Mucosa of descending colon (tissue), 3 donors: ENCODE measurements around the gene PDGFRB. TPM values are rescaled to one million over a fixed set of nuclear protein-coding genes. Genes with fewer than 3 reads are reported as not detected.

Experiments
- ATAC-seq: fragments of 200-7000 bp; cut with Tn5 transposase; one replicate; pipeline ENCODE4 v1.9.1; 2020; ENCODE audit warnings: mild to moderate bottlenecking, moderate library complexity
- DNase-seq, 3 donors: peaks; one replicate each; pipeline ENCODE4 v3.0.0-alpha.2; 2020
- H3K36me3 ChIP-seq: fragments of 200-600 bp; one replicate; pipeline ENCODE4 v1.8.0; 2021; ENCODE audit warnings: low read depth, mild to moderate bottlenecking
- H3K4me1 ChIP-seq: fragments of 200-600 bp; one replicate; pipeline ENCODE4 v1.8.0; 2021; ENCODE audit warnings: low read depth, mild to moderate bottlenecking
- H3K4me3 ChIP-seq: fragments of 200-600 bp; one replicate; pipeline ENCODE4 v1.8.0; 2021; ENCODE audit warnings: mild to moderate bottlenecking
- H3K9me3 ChIP-seq: fragments of 200-600 bp; one replicate; pipeline ENCODE4 v1.8.0; 2021; ENCODE audit warnings: mild to moderate bottlenecking
- intact Hi-C, 2 donors: fragments of 100-400 bp; cut with DNase I in 1 of 2; cut with micrococcal nuclease in 1 of 2; formaldehyde crosslinking; loops; one replicate each; pipeline versions ENCODE4 v1.11.0 to v1.11.1; 2022; cut with DNase I, micrococcal nuclease
- total RNA-seq, 3 donors: library from RNA; stranded (reverse); fragmentation: NEBNext Ultra II Directional in 2 of 3; extraction: Animal tissue kit (Norgen Biotek cat#: 25700) in 2 of 3; gene quantifications; one replicate each; pipeline versions ENCODE4 v1.2.1 to v1.2.4, GENCODE V29; 2021 to 2023
- TF ChIP-seq, protein P1 (sequence below): fragments of 200-600 bp; IDR thresholded peaks from one replicate; pipeline ENCODE4 v1.8.0; 2022; ENCODE audit warnings: antibody characterized with exemption, mild to moderate bottlenecking
- donor health status: DM: no; HTN: no; CAD: no; lungs with moderate emphysema.
- donor health status: DM: no; HTN: no; CAD: no.
- donor health status: DM: no; HTN: yes; CAD: no.

The PDGFRB gene
- total RNA-seq, 3 donors from 2014 or later: 13.9 to 61.5 (median 27.1) TPM

DNA sequence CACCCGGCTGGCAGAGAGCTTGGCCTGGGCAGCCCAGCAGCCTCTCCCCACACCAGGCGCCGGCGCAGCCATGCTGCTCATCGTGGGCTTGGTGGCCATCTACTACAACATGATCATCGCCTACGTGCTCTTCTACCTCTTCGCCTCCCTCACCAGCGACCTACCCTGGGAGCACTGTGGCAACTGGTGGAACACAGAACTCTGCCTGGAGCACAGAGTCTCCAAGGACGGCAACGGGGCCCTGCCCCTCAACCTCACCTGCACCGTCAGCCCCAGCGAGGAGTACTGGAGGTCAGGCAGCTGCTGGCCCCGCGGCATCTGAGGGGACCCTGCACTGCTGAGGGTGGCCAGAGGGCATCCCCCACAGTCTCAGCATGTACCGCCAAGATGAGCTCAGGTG is 41.3 kb upstream of the PDGFRB start:
- ATAC-seq (no peak), DNase-seq (no peak)
- Histone ChIP-seq H3K36me3 (peaks cover 6% of the 10 kb centered on the region), H3K4me1 (no peaks in the 10 kb centered on the region), H3K9me3 (no peaks in the 10 kb centered on the region), H3K4me3 (no peak overlapping the region)
- TF ChIP-seq, protein P1, sequence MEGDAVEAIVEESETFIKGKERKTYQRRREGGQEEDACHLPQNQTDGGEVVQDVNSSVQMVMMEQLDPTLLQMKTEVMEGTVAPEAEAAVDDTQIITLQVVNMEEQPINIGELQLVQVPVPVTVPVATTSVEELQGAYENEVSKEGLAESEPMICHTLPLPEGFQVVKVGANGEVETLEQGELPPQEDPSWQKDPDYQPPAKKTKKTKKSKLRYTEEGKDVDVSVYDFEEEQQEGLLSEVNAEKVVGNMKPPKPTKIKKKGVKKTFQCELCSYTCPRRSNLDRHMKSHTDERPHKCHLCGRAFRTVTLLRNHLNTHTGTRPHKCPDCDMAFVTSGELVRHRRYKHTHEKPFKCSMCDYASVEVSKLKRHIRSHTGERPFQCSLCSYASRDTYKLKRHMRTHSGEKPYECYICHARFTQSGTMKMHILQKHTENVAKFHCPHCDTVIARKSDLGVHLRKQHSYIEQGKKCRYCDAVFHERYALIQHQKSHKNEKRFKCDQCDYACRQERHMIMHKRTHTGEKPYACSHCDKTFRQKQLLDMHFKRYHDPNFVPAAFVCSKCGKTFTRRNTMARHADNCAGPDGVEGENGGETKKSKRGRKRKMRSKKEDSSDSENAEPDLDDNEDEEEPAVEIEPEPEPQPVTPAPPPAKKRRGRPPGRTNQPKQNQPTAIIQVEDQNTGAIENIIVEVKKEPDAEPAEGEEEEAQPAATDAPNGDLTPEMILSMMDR: no peak
- intact Hi-C loops: no loop called here

DNA sequence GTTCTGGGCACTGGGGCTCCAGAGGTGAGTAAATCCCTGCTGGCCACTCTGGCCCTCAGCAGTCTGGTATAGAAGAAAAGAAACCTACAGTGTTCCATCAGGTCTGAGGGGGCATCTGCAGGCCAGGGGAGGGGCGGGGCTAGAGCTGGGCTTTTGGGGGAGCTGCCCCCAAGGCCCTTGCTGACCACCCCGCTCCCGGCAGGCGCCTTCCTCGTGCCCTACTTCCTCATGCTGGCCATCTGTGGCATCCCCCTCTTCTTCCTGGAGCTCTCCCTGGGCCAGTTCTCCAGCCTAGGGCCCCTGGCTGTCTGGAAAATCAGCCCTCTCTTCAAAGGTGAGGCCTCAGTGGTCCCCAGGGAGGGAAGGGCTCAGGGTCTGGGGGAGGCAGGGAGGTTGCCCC is 40.9 kb upstream of the PDGFRB start:
- TF ChIP-seq, protein P1: no peak
- ATAC-seq: no peak
- Histone ChIP-seq H3K4me3 (no peak overlapping the region), H3K36me3 (peaks cover 6% of the 10 kb centered on the region), H3K9me3 (no peaks in the 10 kb centered on the region), H3K4me1 (no peaks in the 10 kb centered on the region)
- DNase-seq: no peak
- intact Hi-C loops: no loop called here

DNA sequence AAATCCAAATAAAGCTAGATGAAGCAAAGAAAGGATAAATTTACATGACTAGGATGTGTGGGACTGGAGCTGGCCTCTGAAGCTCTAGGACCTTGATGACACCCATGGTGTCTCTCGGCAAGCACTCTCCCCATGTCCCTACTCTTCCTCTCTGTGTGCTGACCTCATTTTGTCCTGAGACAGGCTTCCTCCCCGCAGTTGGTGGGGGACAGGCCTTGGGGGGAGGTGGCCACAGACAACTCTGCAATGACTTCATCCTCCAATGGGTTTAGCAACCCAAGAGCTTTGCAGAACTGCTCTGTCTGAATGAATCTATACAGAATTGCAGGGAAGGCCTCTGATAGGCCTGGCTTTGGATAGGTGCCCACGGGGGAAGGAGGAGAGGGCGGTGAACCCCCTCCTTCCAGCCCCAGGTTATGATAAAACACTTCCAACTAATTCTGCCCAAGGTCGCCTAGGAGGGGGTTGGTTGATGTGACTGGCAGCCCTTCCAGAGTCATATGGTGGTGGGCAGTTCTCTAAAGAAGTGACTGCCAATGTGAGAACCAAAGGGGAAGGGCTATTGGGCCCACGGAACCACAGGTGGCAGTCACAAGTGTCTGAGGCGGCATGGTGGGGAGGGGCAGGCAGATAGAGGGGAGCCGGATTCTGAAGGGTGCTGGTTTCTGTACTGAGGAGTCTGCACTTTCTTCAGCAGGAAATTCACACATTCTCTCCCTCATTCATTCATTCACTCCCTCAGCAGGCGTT is 40.3 kb upstream of the PDGFRB start:
- TF ChIP-seq, protein P1: no peak
- intact Hi-C loops: no loop called here
- DNase-seq (no peak), ATAC-seq (no peak)
- Histone ChIP-seq H3K4me3 (no peak overlapping the region), H3K9me3 (no peaks in the 10 kb centered on the region), H3K36me3 (peaks cover 6% of the 10 kb centered on the region), H3K4me1 (no peaks in the 10 kb centered on the region)

DNA sequence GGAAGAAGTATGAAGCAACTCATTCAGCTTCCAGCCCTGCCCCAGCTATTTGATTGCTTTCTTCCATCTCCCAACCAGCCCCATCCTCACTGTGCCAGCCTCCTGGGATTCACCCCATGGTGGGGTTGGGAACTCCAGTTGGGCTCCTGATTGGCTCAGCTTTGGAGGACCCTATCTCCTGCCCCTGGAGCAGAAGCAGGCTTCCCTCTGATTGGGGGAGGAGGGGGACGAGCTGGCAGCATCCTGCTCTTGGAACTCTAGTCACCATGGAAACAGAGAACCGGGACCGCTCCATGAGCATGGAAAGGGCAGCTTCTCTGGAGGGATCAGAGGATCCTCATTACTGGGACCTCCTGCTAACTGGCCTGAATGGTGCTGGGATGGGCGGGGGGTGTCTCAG is 36.8 kb upstream of the PDGFRB start:
- Histone ChIP-seq H3K36me3 (peaks cover 6% of the 10 kb centered on the region), H3K4me1 (peaks cover 18% of the 10 kb centered on the region), H3K9me3 (no peaks in the 10 kb centered on the region), H3K4me3 (no peak overlapping the region)
- DNase-seq: no peak
- no peak for ATAC-seq
- TF ChIP-seq, protein P1: no peak
- intact Hi-C loops: no loop called here

DNA sequence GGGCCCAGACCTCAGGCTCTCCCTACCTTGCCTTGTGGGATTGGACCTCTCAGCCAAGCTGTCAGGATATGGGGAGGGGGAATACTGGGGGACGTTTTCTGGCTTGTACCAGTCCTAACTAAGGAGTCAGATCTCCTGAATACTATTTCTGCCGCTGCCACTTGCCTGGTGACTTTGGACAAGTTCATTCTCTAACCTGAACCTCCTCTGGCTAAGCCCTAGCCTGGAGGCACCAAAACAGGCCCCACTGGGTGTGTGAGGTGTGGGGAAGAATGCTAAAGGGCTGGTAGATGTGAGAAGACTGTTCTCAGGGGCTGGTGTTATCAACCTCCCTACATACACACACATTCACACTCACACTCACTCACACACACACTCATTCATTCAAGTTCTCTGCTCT is 35.3 kb upstream of the PDGFRB start:
- H3K9me3 ChIP-seq: no peaks in the 10 kb centered on the region
- H3K4me3 ChIP-seq: no peak overlapping the region
- ATAC-seq: no peak
- TF ChIP-seq, protein P1: no peak
- H3K36me3 ChIP-seq: no peaks in the 10 kb centered on the region
- DNase-seq: no peak
- intact Hi-C loops: no loop called here
- peaks cover 31% of the 10 kb centered on the region for H3K4me1 ChIP-seq
